HEK293 (cell line): ENCODE data around the gene MCM7.

Experiments
- CTCF ChIP-seq: fragments of 450-650 bp; formaldehyde crosslinking; IDR thresholded peaks from 2 replicates; pipeline ENCODE4 v1.5.1; 2016; ENCODE audit warnings: missing biosample characterization, missing genetic modification characterization
- PRDM6 ChIP-seq: fragments of 450-650 bp; formaldehyde crosslinking; IDR thresholded peaks from 2 replicates; pipeline ENCODE4 v1.5.1; 2017; ENCODE audit warnings: missing biosample characterization, missing genetic modification characterization
- SP7 ChIP-seq: fragments of 450-650 bp; formaldehyde crosslinking; IDR thresholded peaks from 2 replicates; pipeline ENCODE4 v1.5.1; 2016; ENCODE audit warnings: missing biosample characterization, missing genetic modification characterization
- TCF7L2 ChIP-seq: IDR thresholded peaks from 2 replicates; pipeline ENCODE4 v1.6.1; 2011; ENCODE audit warnings: low read depth, mild to moderate bottlenecking, inconsistent platforms, low read length, moderate library complexity, borderline replicate concordance
- TRIM28 ChIP-seq: IDR thresholded peaks from 2 replicates; pipeline ENCODE4 v1.6.1; 2011; ENCODE audit warnings: low read length, control low read depth, borderline replicate concordance
- ZNF155 ChIP-seq: fragments of 450-650 bp; formaldehyde crosslinking; IDR thresholded peaks from 2 replicates; pipeline ENCODE4 v1.5.1; 2016; ENCODE audit warnings: missing biosample characterization, missing genetic modification characterization
- ZNF214 ChIP-seq: fragments of 450-650 bp; formaldehyde crosslinking; IDR thresholded peaks from 2 replicates; pipeline ENCODE4 v1.5.1; 2017; ENCODE audit warnings: missing biosample characterization, mild to moderate bottlenecking, missing genetic modification characterization, borderline replicate concordance
- ZNF23 ChIP-seq: fragments of 450-650 bp; formaldehyde crosslinking; IDR thresholded peaks from 2 replicates; pipeline ENCODE4 v1.5.1; 2016; ENCODE audit warnings: missing biosample characterization, missing genetic modification characterization, borderline replicate concordance
- ZNF292 ChIP-seq: fragments of 450-650 bp; formaldehyde crosslinking; IDR thresholded peaks from 2 replicates; pipeline ENCODE4 v1.5.1; 2016; ENCODE audit warnings: low read depth, missing biosample characterization, missing genetic modification characterization, borderline replicate concordance
- ZNF366 ChIP-seq: fragments of 450-650 bp; formaldehyde crosslinking; conservative IDR thresholded peaks from 2 replicates; pipeline ENCODE4 v1.5.1; 2016; ENCODE audit warnings: missing biosample characterization, missing genetic modification characterization
- ZNF423 ChIP-seq: fragments of 450-650 bp; formaldehyde crosslinking; IDR thresholded peaks from 2 replicates; pipeline ENCODE4 v1.5.1; 2016; ENCODE audit warnings: missing biosample characterization, missing genetic modification characterization
- ZNF473 ChIP-seq: fragments of 450-650 bp; formaldehyde crosslinking; IDR thresholded peaks from 2 replicates; pipeline ENCODE4 v1.5.1; 2017; ENCODE audit warnings: missing biosample characterization, missing genetic modification characterization
- ZNF585B ChIP-seq: fragments of 450-650 bp; formaldehyde crosslinking; IDR thresholded peaks from 2 replicates; pipeline ENCODE4 v1.5.1; 2016; ENCODE audit warnings: missing biosample characterization, missing genetic modification characterization
- ZNF747 ChIP-seq: fragments of 450-650 bp; formaldehyde crosslinking; IDR thresholded peaks from 2 replicates; pipeline ENCODE4 v1.5.1; 2016; ENCODE audit warnings: missing biosample characterization, missing genetic modification characterization
- ZNF785 ChIP-seq: fragments of 450-650 bp; formaldehyde crosslinking; IDR thresholded peaks from 2 replicates; pipeline ENCODE4 v1.5.1; 2016; ENCODE audit warnings: missing biosample characterization, missing genetic modification characterization
- ZSCAN23 ChIP-seq: fragments of 450-650 bp; formaldehyde crosslinking; IDR thresholded peaks from 2 replicates; pipeline ENCODE4 v1.5.1; 2016; ENCODE audit warnings: missing biosample characterization, missing genetic modification characterization
- ZSCAN30 ChIP-seq: fragments of 450-650 bp; IDR thresholded peaks from 2 replicates; pipeline ENCODE4 v1.5.1; 2018; ENCODE audit warnings: missing biosample characterization, mild to moderate bottlenecking, missing genetic modification characterization, moderate library complexity
- TF ChIP-seq, protein P1 (sequence below): fragments of 450-650 bp; formaldehyde crosslinking; IDR thresholded peaks from 2 replicates; pipeline ENCODE4 v1.5.1; 2016; ENCODE audit warnings: missing biosample characterization, missing genetic modification characterization, low read depth
- TF ChIP-seq, protein P2 (sequence below): IDR thresholded peaks from 2 replicates; pipeline ENCODE4 v1.6.1; 2011; ENCODE audit warnings: mild to moderate bottlenecking, low read depth, low read length, borderline replicate concordance
- TF ChIP-seq, protein P3 (sequence below): fragments of 450-650 bp; formaldehyde crosslinking; IDR thresholded peaks from 2 replicates; pipeline ENCODE4 v1.5.1; 2017; ENCODE audit warnings: missing biosample characterization, mild to moderate bottlenecking, missing genetic modification characterization, moderate library complexity
- TF ChIP-seq, protein P4 (sequence below): fragments of 450-650 bp; formaldehyde crosslinking; IDR thresholded peaks from 2 replicates; pipeline ENCODE4 v1.5.1; 2016; ENCODE audit warnings: missing biosample characterization, missing genetic modification characterization
- TF ChIP-seq, protein P5 (sequence below): fragments of 450-650 bp; formaldehyde crosslinking; IDR thresholded peaks from 2 replicates; pipeline ENCODE4 v1.5.1; 2017; ENCODE audit warnings: missing biosample characterization, missing genetic modification characterization
- TF ChIP-seq, protein P6 (sequence below): fragments of 450-650 bp; formaldehyde crosslinking; IDR thresholded peaks from 2 replicates; pipeline ENCODE4 v1.5.1; 2016; ENCODE audit warnings: missing biosample characterization, missing genetic modification characterization, borderline replicate concordance

Gene MCM7

GRCh38 chr7:100119072-100119969, 18.1 kb upstream of the MCM7 start, which contains the start of the genes CNPY4 and TAF6 (continued):
- TF ChIP-seq, protein P1, sequence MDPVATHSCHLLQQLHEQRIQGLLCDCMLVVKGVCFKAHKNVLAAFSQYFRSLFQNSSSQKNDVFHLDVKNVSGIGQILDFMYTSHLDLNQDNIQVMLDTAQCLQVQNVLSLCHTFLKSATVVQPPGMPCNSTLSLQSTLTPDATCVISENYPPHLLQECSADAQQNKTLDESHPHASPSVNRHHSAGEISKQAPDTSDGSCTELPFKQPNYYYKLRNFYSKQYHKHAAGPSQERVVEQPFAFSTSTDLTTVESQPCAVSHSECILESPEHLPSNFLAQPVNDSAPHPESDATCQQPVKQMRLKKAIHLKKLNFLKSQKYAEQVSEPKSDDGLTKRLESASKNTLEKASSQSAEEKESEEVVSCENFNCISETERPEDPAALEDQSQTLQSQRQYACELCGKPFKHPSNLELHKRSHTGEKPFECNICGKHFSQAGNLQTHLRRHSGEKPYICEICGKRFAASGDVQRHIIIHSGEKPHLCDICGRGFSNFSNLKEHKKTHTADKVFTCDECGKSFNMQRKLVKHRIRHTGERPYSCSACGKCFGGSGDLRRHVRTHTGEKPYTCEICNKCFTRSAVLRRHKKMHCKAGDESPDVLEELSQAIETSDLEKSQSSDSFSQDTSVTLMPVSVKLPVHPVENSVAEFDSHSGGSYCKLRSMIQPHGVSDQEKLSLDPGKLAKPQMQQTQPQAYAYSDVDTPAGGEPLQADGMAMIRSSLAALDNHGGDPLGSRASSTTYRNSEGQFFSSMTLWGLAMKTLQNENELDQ (tag by site-specific recombination), result no peak
- TF ChIP-seq ZNF23 (tag by site-specific recombination), result no peak
- no peak for TF ChIP-seq ZSCAN23 (tag by site-specific recombination)
- no peak for TF ChIP-seq ZNF423
- TF ChIP-seq, protein P2, sequence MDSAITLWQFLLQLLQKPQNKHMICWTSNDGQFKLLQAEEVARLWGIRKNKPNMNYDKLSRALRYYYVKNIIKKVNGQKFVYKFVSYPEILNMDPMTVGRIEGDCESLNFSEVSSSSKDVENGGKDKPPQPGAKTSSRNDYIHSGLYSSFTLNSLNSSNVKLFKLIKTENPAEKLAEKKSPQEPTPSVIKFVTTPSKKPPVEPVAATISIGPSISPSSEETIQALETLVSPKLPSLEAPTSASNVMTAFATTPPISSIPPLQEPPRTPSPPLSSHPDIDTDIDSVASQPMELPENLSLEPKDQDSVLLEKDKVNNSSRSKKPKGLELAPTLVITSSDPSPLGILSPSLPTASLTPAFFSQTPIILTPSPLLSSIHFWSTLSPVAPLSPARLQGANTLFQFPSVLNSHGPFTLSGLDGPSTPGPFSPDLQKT, result no peak
- no peak for TF ChIP-seq ZSCAN30 (tag by site-specific recombination)
- no peak for TF ChIP-seq ZNF155 (tag by site-specific recombination)
- TF ChIP-seq, protein P3, sequence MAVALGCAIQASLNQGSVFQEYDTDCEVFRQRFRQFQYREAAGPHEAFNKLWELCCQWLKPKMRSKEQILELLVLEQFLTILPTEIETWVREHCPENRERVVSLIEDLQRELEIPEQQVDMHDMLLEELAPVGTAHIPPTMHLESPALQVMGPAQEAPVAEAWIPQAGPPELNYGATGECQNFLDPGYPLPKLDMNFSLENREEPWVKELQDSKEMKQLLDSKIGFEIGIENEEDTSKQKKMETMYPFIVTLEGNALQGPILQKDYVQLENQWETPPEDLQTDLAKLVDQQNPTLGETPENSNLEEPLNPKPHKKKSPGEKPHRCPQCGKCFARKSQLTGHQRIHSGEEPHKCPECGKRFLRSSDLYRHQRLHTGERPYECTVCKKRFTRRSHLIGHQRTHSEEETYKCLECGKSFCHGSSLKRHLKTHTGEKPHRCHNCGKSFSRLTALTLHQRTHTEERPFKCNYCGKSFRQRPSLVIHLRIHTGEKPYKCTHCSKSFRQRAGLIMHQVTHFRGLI (tag by site-specific recombination), result peak; percentile 98
- TF ChIP-seq ZNF585B (tag by site-specific recombination), result no peak
- TF ChIP-seq, protein P4, sequence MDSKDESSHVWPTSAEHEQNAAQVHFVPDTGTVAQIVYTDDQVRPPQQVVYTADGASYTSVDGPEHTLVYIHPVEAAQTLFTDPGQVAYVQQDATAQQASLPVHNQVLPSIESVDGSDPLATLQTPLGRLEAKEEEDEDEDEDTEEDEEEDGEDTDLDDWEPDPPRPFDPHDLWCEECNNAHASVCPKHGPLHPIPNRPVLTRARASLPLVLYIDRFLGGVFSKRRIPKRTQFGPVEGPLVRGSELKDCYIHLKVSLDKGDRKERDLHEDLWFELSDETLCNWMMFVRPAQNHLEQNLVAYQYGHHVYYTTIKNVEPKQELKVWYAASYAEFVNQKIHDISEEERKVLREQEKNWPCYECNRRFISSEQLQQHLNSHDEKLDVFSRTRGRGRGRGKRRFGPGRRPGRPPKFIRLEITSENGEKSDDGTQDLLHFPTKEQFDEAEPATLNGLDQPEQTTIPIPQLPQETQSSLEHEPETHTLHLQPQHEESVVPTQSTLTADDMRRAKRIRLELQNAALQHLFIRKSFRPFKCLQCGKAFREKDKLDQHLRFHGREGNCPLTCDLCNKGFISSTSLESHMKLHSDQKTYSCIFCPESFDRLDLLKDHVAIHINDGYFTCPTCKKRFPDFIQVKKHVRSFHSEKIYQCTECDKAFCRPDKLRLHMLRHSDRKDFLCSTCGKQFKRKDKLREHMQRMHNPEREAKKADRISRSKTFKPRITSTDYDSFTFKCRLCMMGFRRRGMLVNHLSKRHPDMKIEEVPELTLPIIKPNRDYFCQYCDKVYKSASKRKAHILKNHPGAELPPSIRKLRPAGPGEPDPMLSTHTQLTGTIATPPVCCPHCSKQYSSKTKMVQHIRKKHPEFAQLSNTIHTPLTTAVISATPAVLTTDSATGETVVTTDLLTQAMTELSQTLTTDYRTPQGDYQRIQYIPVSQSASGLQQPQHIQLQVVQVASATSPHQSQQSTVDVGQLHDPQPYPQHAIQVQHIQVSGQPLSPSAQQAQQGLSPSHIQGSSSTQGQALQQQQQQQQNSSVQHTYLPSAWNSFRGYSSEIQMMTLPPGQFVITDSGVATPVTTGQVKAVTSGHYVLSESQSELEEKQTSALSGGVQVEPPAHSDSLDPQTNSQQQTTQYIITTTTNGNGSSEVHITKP (tag by site-specific recombination), result no peak
- TF ChIP-seq CTCF (tag by site-specific recombination), result no peak; the same call in 1 of the 2 replicates
- no peak for TF ChIP-seq PRDM6 (tag by site-specific recombination)
- TF ChIP-seq ZNF366 (tag by site-specific recombination), result no peak
- TF ChIP-seq, protein P5, sequence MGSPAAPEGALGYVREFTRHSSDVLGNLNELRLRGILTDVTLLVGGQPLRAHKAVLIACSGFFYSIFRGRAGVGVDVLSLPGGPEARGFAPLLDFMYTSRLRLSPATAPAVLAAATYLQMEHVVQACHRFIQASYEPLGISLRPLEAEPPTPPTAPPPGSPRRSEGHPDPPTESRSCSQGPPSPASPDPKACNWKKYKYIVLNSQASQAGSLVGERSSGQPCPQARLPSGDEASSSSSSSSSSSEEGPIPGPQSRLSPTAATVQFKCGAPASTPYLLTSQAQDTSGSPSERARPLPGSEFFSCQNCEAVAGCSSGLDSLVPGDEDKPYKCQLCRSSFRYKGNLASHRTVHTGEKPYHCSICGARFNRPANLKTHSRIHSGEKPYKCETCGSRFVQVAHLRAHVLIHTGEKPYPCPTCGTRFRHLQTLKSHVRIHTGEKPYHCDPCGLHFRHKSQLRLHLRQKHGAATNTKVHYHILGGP, result no peak
- no peak for TF ChIP-seq ZNF785
- TF ChIP-seq SP7, result peak; percentile 79
- TF ChIP-seq ZNF292 (tag by site-specific recombination), result no peak
- TF ChIP-seq ZNF747 (tag by site-specific recombination), result no peak
- TF ChIP-seq TCF7L2, result no peak
- TF ChIP-seq TRIM28, result 0 out of 2 replicates have a peak, but pooled peaks have one; percentile 13
- no peak for TF ChIP-seq ZNF473 (tag by site-specific recombination)
- TF ChIP-seq, protein P6, sequence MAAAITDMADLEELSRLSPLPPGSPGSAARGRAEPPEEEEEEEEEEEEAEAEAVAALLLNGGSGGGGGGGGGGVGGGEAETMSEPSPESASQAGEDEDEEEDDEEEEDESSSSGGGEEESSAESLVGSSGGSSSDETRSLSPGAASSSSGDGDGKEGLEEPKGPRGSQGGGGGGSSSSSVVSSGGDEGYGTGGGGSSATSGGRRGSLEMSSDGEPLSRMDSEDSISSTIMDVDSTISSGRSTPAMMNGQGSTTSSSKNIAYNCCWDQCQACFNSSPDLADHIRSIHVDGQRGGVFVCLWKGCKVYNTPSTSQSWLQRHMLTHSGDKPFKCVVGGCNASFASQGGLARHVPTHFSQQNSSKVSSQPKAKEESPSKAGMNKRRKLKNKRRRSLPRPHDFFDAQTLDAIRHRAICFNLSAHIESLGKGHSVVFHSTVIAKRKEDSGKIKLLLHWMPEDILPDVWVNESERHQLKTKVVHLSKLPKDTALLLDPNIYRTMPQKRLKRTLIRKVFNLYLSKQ (tag by site-specific recombination), result no peak
- TF ChIP-seq ZNF214 (tag by site-specific recombination), result no peak
